Prostate gland (tissue), 2 donors: ENCODE results near the gene TH. TPM values are rescaled to one million over a fixed set of nuclear protein-coding genes. Genes with fewer than 3 reads are reported as not detected.

Experiments
- DNase-seq: peaks from one replicate; pipeline ENCODE4 v3.0.0-alpha.2; 2019; ENCODE audit warnings: low spot score
- H3K27ac ChIP-seq, 2 donors: fragments of 200-600 bp; sonication (generic); 2 replicates each; pipeline ENCODE4 v1.5.1; 2017 to 2019
- H3K27me3 ChIP-seq: fragments of 200-600 bp; sonication (generic); replicated peaks from 2 replicates; pipeline ENCODE4 v1.5.1; 2019; ENCODE audit not compliant: insufficient read depth
- H3K36me3 ChIP-seq, 2 donors: fragments of 200-600 bp; sonication (generic); 1 replicate in 1 of 2; 2 replicates in 1 of 2; pipeline versions ENCODE4 v1.5.1 to v1.8.1; 2017 to 2019
- H3K4me1 ChIP-seq: fragments of 200-600 bp; sonication (generic); replicated peaks from 2 replicates; pipeline ENCODE4 v1.5.1; 2019
- H3K4me3 ChIP-seq, 2 donors: fragments of 200-600 bp; sonication (generic); 2 replicates each; pipeline ENCODE4 v1.5.1; 2017 to 2019
- H3K9me3 ChIP-seq: fragments of 200-600 bp; sonication (generic); 2 replicates; pipeline ENCODE4 v1.5.1; 2017
- CTCF ChIP-seq, 4 experiments: fragments of 200-600 bp in 2 of 4; fragments of 450-650 bp in 2 of 4; sonication (generic) in 2 of 4; IDR thresholded peaks; 1 replicate in 3 of 4; 2 replicates in 1 of 4; pipeline ENCODE4 v1.5.1; 2016 to 2019; ENCODE audit warnings: antibody characterized with exemption in 4 of 4, mild to moderate bottlenecking in 2 of 4, moderate library complexity in 2 of 4
- POLR2A ChIP-seq: fragments of 450-650 bp; IDR thresholded peaks from one replicate; pipeline ENCODE4 v1.6.1; 2016; ENCODE audit warnings: antibody characterized with exemption, mild to moderate bottlenecking
- POLR2AphosphoS5 ChIP-seq: sonication (generic); formaldehyde crosslinking; IDR thresholded peaks from one replicate; pipeline ENCODE4 v1.6.1; 2017; ENCODE audit warnings: antibody characterized with exemption
- WGBS: methylation state at CpG from one replicate; pipeline ENCODE4 v1.1.5; 2018; 5-methylcytosine and 5-hydroxymethylcytosine counted together
- intact Hi-C: fragments of 100-400 bp; cut with DNase I; formaldehyde crosslinking; loops from one replicate; pipeline ENCODE4 v1.14.2; 2022
- total RNA-seq, 2 donors: library from RNA; depleted of rRNA; stranded (reverse); fragments of >200 nt; gene quantifications; one replicate each; pipeline ENCODE4 v1.1.0, GENCODE V29; 2016

TH gene
- total RNA-seq, 2 donors from 2014 or later, result 2.4 TPM; not detected in 1

- intact Hi-C loops, result no loop called here
- 74% methylated on average over 18 of the region's 18 CpGs for WGBS
- Histone ChIP-seq H3K36me3 (no peaks in the 10 kb centered on the region), H3K27ac (no peak overlapping the region), H3K4me3 (no peak overlapping the region), H3K9me3 (no peaks in the 10 kb centered on the region), H3K27me3 (peaks cover 10% of the 10 kb centered on the region), H3K4me1 (no peaks in the 10 kb centered on the region)
- no peak for DNase-seq
- TF ChIP-seq POLR2AphosphoS5 (no peak), CTCF (IDR thresholded peaks at IDR 0.05) (no peak), POLR2A (no peak)
Observed at GRCh38 chr11:2130881-2131352, 40.7 kb downstream of the TH start.

GRCh38 chr11:2129699-2130366, 41.8 kb downstream of the TH start:
- 87% methylated on average over 25 of the region's 25 CpGs for WGBS
- no peaks in the 10 kb centered on the region for H3K36me3 ChIP-seq
- no peak for DNase-seq
- intact Hi-C loops, result no loop called here
- H3K4me1 ChIP-seq, result no peaks in the 10 kb centered on the region
- H3K9me3 ChIP-seq, result no peaks in the 10 kb centered on the region
- TF ChIP-seq CTCF (IDR thresholded peaks at IDR 0.05) (no peak), POLR2A (no peak), POLR2AphosphoS5 (no peak)
- H3K27ac ChIP-seq, result no peak overlapping the region
- H3K27me3 ChIP-seq, result peaks cover 10% of the 10 kb centered on the region
- H3K4me3 ChIP-seq, result no peak overlapping the region

- Histone ChIP-seq H3K4me1 (no peaks in the 10 kb centered on the region), H3K27me3 (peaks cover 7% of the 10 kb centered on the region), H3K9me3 (no peaks in the 10 kb centered on the region), H3K4me3 (no peak overlapping the region), H3K36me3 (no peaks in the 10 kb centered on the region), H3K27ac (no peak overlapping the region)
- 95% methylated on average over 17 of the region's 17 CpGs for WGBS
- intact Hi-C loops, result no loop called here
- TF ChIP-seq POLR2AphosphoS5 (no peak), POLR2A (no peak), CTCF (IDR thresholded peaks at IDR 0.05) (no peak)
- DNase-seq, result no peak
Observed at GRCh38 chr11:2129308-2129698, 42.3 kb downstream of the TH start.

- intact Hi-C loops, result no loop called here
- Histone ChIP-seq H3K4me1 (no peaks in the 10 kb centered on the region), H3K36me3 (no peaks in the 10 kb centered on the region), H3K27me3 (peaks cover 4% of the 10 kb centered on the region), H3K4me3 (no peak overlapping the region), H3K9me3 (no peaks in the 10 kb centered on the region), H3K27ac (no peak overlapping the region)
- no peak for DNase-seq
- WGBS, result 87% methylated on average over 12 of the region's 12 CpGs
- TF ChIP-seq CTCF (IDR thresholded peaks at IDR 0.05) (no peak), POLR2AphosphoS5 (no peak), POLR2A (no peak)
Observed at GRCh38 chr11:2128511-2129307, 42.9 kb downstream of the TH start.

- no peak overlapping the region for H3K27ac ChIP-seq
- H3K9me3 ChIP-seq, result no peaks in the 10 kb centered on the region
- WGBS, result 86% methylated on average over 7 of the region's 7 CpGs
- no peaks in the 10 kb centered on the region for H3K4me1 ChIP-seq
- no peaks in the 10 kb centered on the region for H3K27me3 ChIP-seq
- H3K4me3 ChIP-seq, result no peak overlapping the region
- DNase-seq, result no peak
- intact Hi-C loops, result no loop called here
- no peaks in the 10 kb centered on the region for H3K36me3 ChIP-seq
- no peak for TF ChIP-seq POLR2AphosphoS5
- no peak for TF ChIP-seq POLR2A
- no peak for TF ChIP-seq CTCF (IDR thresholded peaks at IDR 0.05)
Observed at GRCh38 chr11:2128130-2128510, 43.5 kb downstream of the TH start.
